WTC11 (cell line): ENCODE measurements around the gene FPR2. TPM values are rescaled to one million over a fixed set of nuclear protein-coding genes. Genes with fewer than 3 reads are reported as not detected.

ENCODE experiments used
- ATAC-seq: fragments of 200-7000 bp; cut with Tn5 transposase; 2 replicates; pipeline ENCODE4 v1.10.0; 2021; ENCODE audit warnings: mild to moderate bottlenecking, moderate library complexity
- CTCF ChIA-PET: fragments of 300-600 bp; sonication (Branson Sonifier 250); formaldehyde crosslinking; loops from one replicate; lab custom pipeline; 2021; ENCODE audit warnings: antibody characterized with exemption; lab: Charles Lee
- POLR2A ChIA-PET: fragments of 350-600 bp; sonication (Branson Sonifier 250); formaldehyde crosslinking; loops from one replicate; lab custom pipeline; 2021; ENCODE audit warnings: antibody characterized with exemption; lab: Charles Lee
- DNase-seq: peaks from one replicate; pipeline ENCODE4 v3.0.0; 2021; ENCODE audit warnings: low spot score
- H3K27ac Mint-ChIP-seq: 2 replicates; pipeline ENCODE4 v1.8.0; 2021; ENCODE audit warnings: mixed read lengths
- H3K27me3 Mint-ChIP-seq: 2 replicates; pipeline ENCODE4 v1.8.0; 2021; ENCODE audit warnings: low read depth, mild to moderate bottlenecking, moderate library complexity, mixed read lengths
- H3K36me3 Mint-ChIP-seq: 2 replicates; pipeline ENCODE4 v1.8.0; 2021; ENCODE audit warnings: mixed read lengths
- H3K4me1 Mint-ChIP-seq: 2 replicates; pipeline ENCODE4 v1.8.0; 2022; ENCODE audit warnings: mixed read lengths
- H3K4me3 Mint-ChIP-seq: 2 replicates; pipeline ENCODE4 v1.8.0; 2021; ENCODE audit warnings: mild to moderate bottlenecking, moderate library complexity, mixed read lengths
- H3K9me3 Mint-ChIP-seq: 2 replicates; pipeline ENCODE4 v1.8.0; 2021; ENCODE audit warnings: mixed read lengths
- ATF1 ChIP-seq: sonication (generic); formaldehyde crosslinking; IDR thresholded peaks from 2 replicates; pipeline ENCODE4 v1.8.1; 2023; ENCODE audit warnings: mild to moderate bottlenecking, moderate library complexity, missing genetic modification reagents
- CDX4 ChIP-seq: fragments of 250-450 bp; sonication (Bioruptor Pico); IDR thresholded peaks from 2 replicates; pipeline ENCODE4 v1.9.0; 2021; ENCODE audit warnings: moderate library complexity, mild to moderate bottlenecking, inconsistent platforms, borderline replicate concordance
- CREB1 ChIP-seq: sonication (generic); formaldehyde crosslinking; IDR thresholded peaks from 2 replicates; pipeline ENCODE4 v1.8.0; 2023; ENCODE audit warnings: mild to moderate bottlenecking, missing genetic modification reagents
- FOXJ3 ChIP-seq: sonication (generic); formaldehyde crosslinking; IDR thresholded peaks from 2 replicates; pipeline ENCODE4 v1.9.0; 2021; ENCODE audit warnings: missing genetic modification reagents, mild to moderate bottlenecking, borderline replicate concordance
- FOXK1 ChIP-seq: sonication (generic); formaldehyde crosslinking; IDR thresholded peaks from 2 replicates; pipeline ENCODE4 v1.8.0; 2022; ENCODE audit warnings: mild to moderate bottlenecking, moderate library complexity, missing genetic modification reagents
- FOXP1 ChIP-seq: sonication (generic); formaldehyde crosslinking; IDR thresholded peaks from 2 replicates; pipeline ENCODE4 v1.8.0; 2022; ENCODE audit warnings: missing genetic modification reagents, mild to moderate bottlenecking, moderate library complexity, borderline replicate concordance
- FOXP4 ChIP-seq: sonication (generic); formaldehyde crosslinking; IDR thresholded peaks from 2 replicates; pipeline ENCODE4 v1.8.0; 2022; ENCODE audit warnings: mild to moderate bottlenecking, missing genetic modification reagents
- KAT7 ChIP-seq: sonication (generic); formaldehyde crosslinking; IDR thresholded peaks from 2 replicates; pipeline ENCODE4 v1.8.1; 2023; ENCODE audit warnings: missing genetic modification reagents, mild to moderate bottlenecking, borderline replicate concordance
- MLX ChIP-seq: sonication (generic); formaldehyde crosslinking; IDR thresholded peaks from 2 replicates; pipeline ENCODE4 v1.8.1; 2023; ENCODE audit warnings: mild to moderate bottlenecking, missing genetic modification reagents, moderate library complexity
- NFATC4 ChIP-seq: fragments of 250-450 bp; sonication (Bioruptor Pico); IDR thresholded peaks from 2 replicates; pipeline ENCODE4 v1.9.0; 2021; ENCODE audit warnings: mild to moderate bottlenecking
- OVOL2 ChIP-seq: fragments of 250-450 bp; sonication (Bioruptor Pico); IDR thresholded peaks from 2 replicates; pipeline ENCODE4 v1.9.0; 2021; ENCODE audit warnings: mild to moderate bottlenecking, borderline replicate concordance
- PRRX2 ChIP-seq: fragments of 250-450 bp; sonication (Bioruptor Pico); IDR thresholded peaks from 2 replicates; pipeline ENCODE4 v1.8.0; 2021; ENCODE audit warnings: mild to moderate bottlenecking
- RORB ChIP-seq: fragments of 250-450 bp; sonication (Bioruptor Pico); IDR thresholded peaks from 2 replicates; pipeline ENCODE4 v1.9.0; 2021; ENCODE audit warnings: mild to moderate bottlenecking
- SMAD4 ChIP-seq: sonication (generic); formaldehyde crosslinking; IDR thresholded peaks from 2 replicates; pipeline ENCODE4 v1.8.0; 2022; ENCODE audit warnings: mild to moderate bottlenecking, missing genetic modification reagents
- STAT6 ChIP-seq: sonication (generic); formaldehyde crosslinking; conservative IDR thresholded peaks from 2 replicates; pipeline ENCODE4 v1.8.1; 2023; ENCODE audit warnings: mild to moderate bottlenecking, low read depth, missing genetic modification reagents, moderate library complexity
- TEAD4 ChIP-seq: sonication (generic); formaldehyde crosslinking; IDR thresholded peaks from 2 replicates; pipeline ENCODE4 v1.8.0; 2022; ENCODE audit warnings: mild to moderate bottlenecking, missing genetic modification reagents
- TP53 ChIP-seq: sonication (generic); formaldehyde crosslinking; IDR thresholded peaks from 2 replicates; pipeline ENCODE4 v1.8.1; 2023; ENCODE audit warnings: mild to moderate bottlenecking, missing genetic modification reagents
- USF2 ChIP-seq: sonication (generic); formaldehyde crosslinking; IDR thresholded peaks from 2 replicates; pipeline ENCODE4 v1.8.1; 2023; ENCODE audit warnings: mild to moderate bottlenecking, missing genetic modification reagents, moderate library complexity
- ZNF232 ChIP-seq: sonication (generic); formaldehyde crosslinking; IDR thresholded peaks from 2 replicates; pipeline ENCODE4 v1.8.0; 2022; ENCODE audit warnings: mild to moderate bottlenecking, missing genetic modification reagents
- ZNF317 ChIP-seq: sonication (generic); formaldehyde crosslinking; IDR thresholded peaks from 2 replicates; pipeline ENCODE4 v1.8.1; 2023; ENCODE audit warnings: low read depth, mild to moderate bottlenecking, moderate library complexity, missing genetic modification reagents, borderline replicate concordance
- ZNF396 ChIP-seq: fragments of 250-450 bp; sonication (Bioruptor Pico); IDR thresholded peaks from 2 replicates; pipeline ENCODE4 v1.8.0; 2021; ENCODE audit warnings: mild to moderate bottlenecking, moderate library complexity, borderline replicate concordance
- ZNF416 ChIP-seq: fragments of 250-450 bp; sonication (Bioruptor Pico); IDR thresholded peaks from 2 replicates; pipeline ENCODE4 v1.9.0; 2021; ENCODE audit warnings: mild to moderate bottlenecking, inconsistent platforms
- total RNA-seq: library from RNA; stranded (reverse); gene quantifications from 3 replicates; pipeline ENCODE4 v1.2.3, GENCODE V29; 2021

The FPR2 gene
- total RNA-seq, 1 experiment from 2014 or later: 0.31 TPM

GRCh38 chr19:51809787-51810186, 48.8 kb downstream of the FPR2 start:
- H3K36me3 Mint-ChIP-seq: peaks cover 86% of the 10 kb centered on the region
- ATAC-seq: no peak
- CTCF ChIA-PET: no interaction called here
- no peak for DNase-seq
- no peak for TF ChIP-seq PRRX2 (CRISPR knock-in tag)
- TF ChIP-seq TEAD4 (CRISPR knock-in tag): no peak
- TF ChIP-seq ATF1 (CRISPR knock-in tag): no peak
- no peak for TF ChIP-seq MLX (CRISPR knock-in tag)
- no peak for TF ChIP-seq KAT7
- TF ChIP-seq OVOL2 (CRISPR knock-in tag): no peak
- no peak for TF ChIP-seq ZNF317 (CRISPR knock-in tag)
- TF ChIP-seq FOXJ3: no peak
- TF ChIP-seq FOXP4 (CRISPR knock-in tag): no peak
- TF ChIP-seq ZNF416: no peak
- no peak for TF ChIP-seq NFATC4
- TF ChIP-seq TP53 (CRISPR knock-in tag): no peak
- no peak for TF ChIP-seq ZNF232
- TF ChIP-seq, all 79 proteins: peak for 0
- no peak overlapping the region for H3K27ac Mint-ChIP-seq
- H3K4me3 Mint-ChIP-seq: no peak overlapping the region
- 0 out of 2 replicates have a peak, but pooled peaks cover 2% of the 10 kb centered on the region for H3K27me3 Mint-ChIP-seq
- POLR2A ChIA-PET: no interaction called here
- H3K9me3 Mint-ChIP-seq: peaks cover 79% of the 10 kb centered on the region
- H3K4me1 Mint-ChIP-seq: peaks cover 11% of the 10 kb centered on the region; the same call in 1 of the 2 replicates

GRCh38 chr19:51810223-51810622, 49.2 kb downstream of the FPR2 start:
- H3K4me3 Mint-ChIP-seq: no peak overlapping the region
- no peak overlapping the region for H3K27ac Mint-ChIP-seq
- peaks cover 79% of the 10 kb centered on the region for H3K9me3 Mint-ChIP-seq
- peaks cover 11% of the 10 kb centered on the region; the same call in 1 of the 2 replicates for H3K4me1 Mint-ChIP-seq
- ATAC-seq (no peak), DNase-seq (no peak)
- H3K36me3 Mint-ChIP-seq: peaks cover 83% of the 10 kb centered on the region
- ChIA-PET POLR2A (no interaction called here), CTCF (no interaction called here)
- TF ChIP-seq RORB (CRISPR knock-in tag): no peak
- TF ChIP-seq USF2 (CRISPR knock-in tag): no peak
- no peak for TF ChIP-seq FOXK1
- TF ChIP-seq ZNF396 (CRISPR knock-in tag): no peak
- TF ChIP-seq CREB1: no peak
- TF ChIP-seq SMAD4: no peak
- TF ChIP-seq CDX4: no peak
- no peak for TF ChIP-seq ZNF232
- TF ChIP-seq PRRX2 (CRISPR knock-in tag): no peak
- TF ChIP-seq KAT7: no peak
- TF ChIP-seq FOXP1 (CRISPR knock-in tag): no peak
- TF ChIP-seq STAT6 (CRISPR knock-in tag): no peak
- 0 out of 2 replicates have a peak, but pooled peaks cover 2% of the 10 kb centered on the region for H3K27me3 Mint-ChIP-seq
